SK-N-SH (cell line): ENCODE results near the gene DOCK8. TPM values are rescaled to one million over a fixed set of nuclear protein-coding genes. Genes with fewer than 3 reads are reported as not detected.

ENCODE experiments used
- CTCF ChIA-PET: fragments of 300-600, 350-600 bp; formaldehyde crosslinking; extraction: SDS; loops from one replicate; lab custom pipeline; 2021; lab: Yijun Ruan, JAX
- POLR2A ChIA-PET: fragments of 350-600 bp; sonication (Branson Sonifier 250); formaldehyde crosslinking; extraction: SDS; loops from one replicate; lab custom pipeline; 2020; ENCODE audit warnings: antibody characterized with exemption, inconsistent platforms; lab: Yijun Ruan, JAX
- DNase-seq: peaks from one replicate; pipeline ENCODE4 v3.0.0; 2012
- H2AFZ ChIP-seq: fragments of 200-600 bp; sonication (generic); 2 replicates; pipeline ENCODE4 v1.8.1; 2016; ENCODE audit warnings: antibody characterized with exemption, mild to moderate bottlenecking, low read depth
- H3F3A ChIP-seq: fragments of 200-600 bp; sonication (generic); replicated peaks from 2 replicates; pipeline ENCODE3; 2016; ENCODE audit warnings: antibody characterized with exemption, mild to moderate bottlenecking; ENCODE audit not compliant: insufficient read depth
- H3K27ac ChIP-seq, 2 experiments: fragments of 200-500 bp in 1 of 2; fragments of 200-600 bp in 1 of 2; sonication (Bioruptor generic) in 1 of 2; sonication (generic), shearing (Covaris generic) in 1 of 2; 2 replicates each; pipeline versions ENCODE4 v1.5.1 to v1.6.1; 2014 to 2016; ENCODE audit warnings: low read depth in 2 of 2, inconsistent platforms in 1 of 2, low read length in 1 of 2, mild to moderate bottlenecking in 1 of 2, mixed read lengths in 1 of 2
- H3K27me3 ChIP-seq: fragments of 200-600 bp; sonication (generic), shearing (Covaris generic); 2 replicates; pipeline ENCODE4 v1.6.1; 2016; ENCODE audit warnings: mixed run types; ENCODE audit not compliant: insufficient read depth
- H3K36me3 ChIP-seq, 2 experiments: fragments of 200-500 bp in 1 of 2; fragments of 200-600 bp in 1 of 2; sonication (Bioruptor generic) in 1 of 2; sonication (generic) in 1 of 2; replicated peaks in 1 of 2; 2 replicates each; pipeline versions ENCODE3 to v1.5.1; 2014 to 2016; ENCODE audit warnings: low read length in 1 of 2, mild to moderate bottlenecking in 1 of 2; ENCODE audit not compliant: insufficient read depth in 2 of 2, control insufficient read depth in 1 of 2
- H3K4me1 ChIP-seq, 2 experiments: fragments of 200-500 bp in 1 of 2; fragments of 200-600 bp in 1 of 2; sonication (Bioruptor generic) in 1 of 2; sonication (generic), shearing (Covaris generic) in 1 of 2; 2 replicates each; pipeline versions ENCODE4 v1.5.1 to v1.6.1; 2014 to 2016; ENCODE audit warnings: low read depth in 1 of 2, low read length in 1 of 2, mixed run types in 1 of 2; ENCODE audit not compliant: insufficient read depth in 2 of 2, control insufficient read depth in 1 of 2
- H3K4me2 ChIP-seq: fragments of 200-600 bp; sonication (generic), shearing (Covaris generic); 2 replicates; pipeline ENCODE4 v1.6.1; 2017; ENCODE audit warnings: mixed run types
- H3K4me3 ChIP-seq, 2 experiments: fragments of 200-500 bp in 1 of 2; fragments of 200-600 bp in 1 of 2; sonication (Bioruptor generic) in 1 of 2; sonication (generic), shearing (Covaris generic) in 1 of 2; 2 replicates each; pipeline versions ENCODE4 v1.5.1 to v1.8.1; 2014 to 2016; ENCODE audit warnings: low read depth in 2 of 2, inconsistent platforms in 1 of 2, low read length in 1 of 2, mild to moderate bottlenecking in 1 of 2, mixed read lengths in 1 of 2, moderate library complexity in 1 of 2
- H3K79me2 ChIP-seq: fragments of 200-600 bp; sonication (generic); 2 replicates; pipeline ENCODE4 v1.8.1; 2017; ENCODE audit warnings: mild to moderate bottlenecking; ENCODE audit not compliant: insufficient read depth
- H3K9ac ChIP-seq: fragments of 200-600 bp; sonication (generic); 2 replicates; pipeline ENCODE4 v1.6.1; 2017; ENCODE audit warnings: mixed run types
- H3K9me2 ChIP-seq: fragments of 200-600 bp; sonication (generic); 2 replicates; pipeline ENCODE4 v1.6.1; 2017; ENCODE audit warnings: mixed run types
- H3K9me3 ChIP-seq: fragments of 200-600 bp; sonication (generic); 2 replicates; pipeline ENCODE4 v1.6.1; 2017; ENCODE audit warnings: mixed run types, mild to moderate bottlenecking, moderate library complexity
- H4K20me1 ChIP-seq: fragments of 200-600 bp; sonication (generic); 2 replicates; pipeline ENCODE4 v1.6.1; 2017; ENCODE audit warnings: mild to moderate bottlenecking, mixed run types; ENCODE audit not compliant: insufficient read depth
- CHD2 ChIP-seq: fragments of 150-350 bp; IDR thresholded peaks from 2 replicates; pipeline ENCODE4 v1.6.1; 2018; ENCODE audit warnings: low read length; ENCODE audit not compliant: partially characterized antibody
- EZH2phosphoT487 ChIP-seq: fragments of 200-600 bp; sonication (generic); IDR thresholded peaks from 2 replicates; pipeline ENCODE4 v1.6.1; 2017; ENCODE audit warnings: low read depth, mixed run types, mild to moderate bottlenecking, antibody characterized with exemption, moderate library complexity, borderline replicate concordance
- FOSL2 ChIP-seq: IDR thresholded peaks from 2 replicates; pipeline ENCODE4 v1.4.0; 2012; ENCODE audit warnings: low read depth, mild to moderate bottlenecking, moderate library complexity, borderline replicate concordance
- FOXJ3 ChIP-seq: sonication (generic); formaldehyde crosslinking; IDR thresholded peaks from 2 replicates; pipeline ENCODE4 v1.5.1; 2020; ENCODE audit warnings: mild to moderate bottlenecking, missing genetic modification reagents
- GATA2 ChIP-seq: sonication (generic); formaldehyde crosslinking; IDR thresholded peaks from 2 replicates; pipeline ENCODE4 v1.5.0; 2020; ENCODE audit warnings: mild to moderate bottlenecking, missing genetic modification reagents
- JUND ChIP-seq: IDR thresholded peaks from 2 replicates; pipeline ENCODE4 v1.4.0; 2012
- MEF2A ChIP-seq: IDR thresholded peaks from 2 replicates; pipeline ENCODE4 v1.4.0; 2012; ENCODE audit warnings: low read depth, borderline replicate concordance
- MXI1 ChIP-seq: IDR thresholded peaks from 2 replicates; pipeline ENCODE4 v1.6.1; 2012; ENCODE audit warnings: mild to moderate bottlenecking, low read depth, low read length, improper control_type of control experiment
- NRF1 ChIP-seq: IDR thresholded peaks from 2 replicates; pipeline ENCODE4 v1.6.1; 2012; ENCODE audit warnings: low read depth, mild to moderate bottlenecking, low read length
- POLR2AphosphoS5 ChIP-seq: IDR thresholded peaks from 2 replicates; pipeline ENCODE4 v1.6.1; 2012; ENCODE audit warnings: low read depth, low read length
- RAD21 ChIP-seq: IDR thresholded peaks from 2 replicates; pipeline ENCODE4 v1.6.1; 2012; ENCODE audit warnings: mild to moderate bottlenecking, low read length
- RCOR1 ChIP-seq: fragments of 150-350 bp; IDR thresholded peaks from 2 replicates; pipeline ENCODE4 v1.6.1; 2017; ENCODE audit warnings: antibody characterized with exemption, low read length
- RFX5 ChIP-seq: IDR thresholded peaks from 2 replicates; pipeline ENCODE4 v1.6.1; 2012; ENCODE audit warnings: mild to moderate bottlenecking, improper control_type of control experiment, low read length
- TAF1 ChIP-seq: IDR thresholded peaks from 2 replicates; pipeline ENCODE4 v1.6.1; 2012; ENCODE audit warnings: low read depth, mild to moderate bottlenecking, low read length, moderate library complexity, borderline replicate concordance
- TEAD4 ChIP-seq: IDR thresholded peaks from 2 replicates; pipeline ENCODE4 v1.4.0; 2012; ENCODE audit warnings: mild to moderate bottlenecking, borderline replicate concordance; ENCODE audit not compliant: insufficient read depth
- YY1 ChIP-seq: IDR thresholded peaks from 2 replicates; pipeline ENCODE4 v1.4.0; 2012; ENCODE audit warnings: low read depth, mild to moderate bottlenecking
- WGBS: methylation state at CpG from one replicate; pipeline ENCODE4 v1.1.6; 2017; ENCODE audit warnings: low lambda C conversion rate; 5-methylcytosine and 5-hydroxymethylcytosine counted together
- polyA plus RNA-seq, 3 experiments: library from polyadenylated mRNA; depleted of rRNA; stranded (reverse); fragments of >200 nt; gene quantifications; 2 replicates each; pipeline ENCODE4 v1.2.3, GENCODE V29; 2012
- TF ChIP-seq, protein P1 (sequence below): fragments of 200-600 bp; sonication (generic); IDR thresholded peaks from 2 replicates; pipeline ENCODE4 v1.6.1; 2017; ENCODE audit warnings: antibody characterized with exemption, mild to moderate bottlenecking, moderate library complexity
- TF ChIP-seq, protein P2 (sequence below): IDR thresholded peaks from 2 replicates; pipeline ENCODE4 v1.4.0; 2012; ENCODE audit warnings: low read depth
- TF ChIP-seq, protein P3 (sequence below): IDR thresholded peaks from 2 replicates; pipeline ENCODE4 v1.4.0; 2012; ENCODE audit warnings: low read depth, borderline replicate concordance
- TF ChIP-seq, protein P4 (sequence below): IDR thresholded peaks from 2 replicates; pipeline ENCODE4 v1.6.1; 2012; ENCODE audit warnings: mild to moderate bottlenecking, low read depth, low read length, moderate library complexity

Gene DOCK8
- polyA plus RNA-seq, 1 of the 3 experiments (the other 2 are of a cell fraction) = not detected

DNA sequence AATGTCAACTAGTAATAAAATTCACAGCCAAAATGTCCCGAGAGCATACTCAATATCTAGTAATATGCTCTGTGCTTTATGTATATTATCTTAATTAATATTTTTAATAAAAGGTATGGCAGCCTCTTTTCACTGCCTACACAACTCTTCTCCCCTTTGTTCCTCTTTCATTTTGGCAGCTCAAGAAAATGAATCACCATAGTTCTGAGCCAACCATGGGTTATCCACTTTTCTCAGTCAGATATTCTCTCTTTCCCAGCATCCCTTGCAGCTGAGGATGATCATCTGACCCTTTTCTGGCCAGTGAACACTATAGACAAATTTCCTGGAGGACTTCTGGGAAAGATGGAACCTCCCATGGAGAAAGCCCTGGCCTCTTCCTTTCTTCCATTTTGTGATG is 8.2 kb upstream of the DOCK8 start:
- no peaks in the 10 kb centered on the region for H3K79me2 ChIP-seq
- H3K4me1 ChIP-seq = no peaks in the 10 kb centered on the region
- H3K9me2 ChIP-seq = no peaks in the 10 kb centered on the region
- no peak overlapping the region for H2AFZ ChIP-seq
- no peak for DNase-seq
- H3K4me3 ChIP-seq = no peak overlapping the region
- H3K4me2 ChIP-seq = no peak overlapping the region
- no peaks in the 10 kb centered on the region for H3F3A ChIP-seq
- H3K9ac ChIP-seq = no peak overlapping the region
- H4K20me1 ChIP-seq = no peaks in the 10 kb centered on the region
- no peaks in the 10 kb centered on the region for H3K36me3 ChIP-seq
- 0% methylated on average over 1 of the region's 1 CpG for WGBS
- no peaks in the 10 kb centered on the region for H3K9me3 ChIP-seq
- no peak overlapping the region for H3K27ac ChIP-seq
- CTCF ChIA-PET = no interaction called here
- TF ChIP-seq POLR2AphosphoS5 = no peak
- no peak for TF ChIP-seq GATA2 (CRISPR knock-in tag)
- TF ChIP-seq RFX5 = no peak
- no peak for TF ChIP-seq TEAD4
- TF ChIP-seq, protein P1, sequence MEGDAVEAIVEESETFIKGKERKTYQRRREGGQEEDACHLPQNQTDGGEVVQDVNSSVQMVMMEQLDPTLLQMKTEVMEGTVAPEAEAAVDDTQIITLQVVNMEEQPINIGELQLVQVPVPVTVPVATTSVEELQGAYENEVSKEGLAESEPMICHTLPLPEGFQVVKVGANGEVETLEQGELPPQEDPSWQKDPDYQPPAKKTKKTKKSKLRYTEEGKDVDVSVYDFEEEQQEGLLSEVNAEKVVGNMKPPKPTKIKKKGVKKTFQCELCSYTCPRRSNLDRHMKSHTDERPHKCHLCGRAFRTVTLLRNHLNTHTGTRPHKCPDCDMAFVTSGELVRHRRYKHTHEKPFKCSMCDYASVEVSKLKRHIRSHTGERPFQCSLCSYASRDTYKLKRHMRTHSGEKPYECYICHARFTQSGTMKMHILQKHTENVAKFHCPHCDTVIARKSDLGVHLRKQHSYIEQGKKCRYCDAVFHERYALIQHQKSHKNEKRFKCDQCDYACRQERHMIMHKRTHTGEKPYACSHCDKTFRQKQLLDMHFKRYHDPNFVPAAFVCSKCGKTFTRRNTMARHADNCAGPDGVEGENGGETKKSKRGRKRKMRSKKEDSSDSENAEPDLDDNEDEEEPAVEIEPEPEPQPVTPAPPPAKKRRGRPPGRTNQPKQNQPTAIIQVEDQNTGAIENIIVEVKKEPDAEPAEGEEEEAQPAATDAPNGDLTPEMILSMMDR = no peak
- no peak for TF ChIP-seq MEF2A
- TF ChIP-seq, protein P2, sequence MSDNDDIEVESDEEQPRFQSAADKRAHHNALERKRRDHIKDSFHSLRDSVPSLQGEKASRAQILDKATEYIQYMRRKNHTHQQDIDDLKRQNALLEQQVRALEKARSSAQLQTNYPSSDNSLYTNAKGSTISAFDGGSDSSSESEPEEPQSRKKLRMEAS = no peak
- TF ChIP-seq RAD21 = no peak
- no peak for TF ChIP-seq CHD2
- no peak for TF ChIP-seq JUND
- TF ChIP-seq, protein P3, sequence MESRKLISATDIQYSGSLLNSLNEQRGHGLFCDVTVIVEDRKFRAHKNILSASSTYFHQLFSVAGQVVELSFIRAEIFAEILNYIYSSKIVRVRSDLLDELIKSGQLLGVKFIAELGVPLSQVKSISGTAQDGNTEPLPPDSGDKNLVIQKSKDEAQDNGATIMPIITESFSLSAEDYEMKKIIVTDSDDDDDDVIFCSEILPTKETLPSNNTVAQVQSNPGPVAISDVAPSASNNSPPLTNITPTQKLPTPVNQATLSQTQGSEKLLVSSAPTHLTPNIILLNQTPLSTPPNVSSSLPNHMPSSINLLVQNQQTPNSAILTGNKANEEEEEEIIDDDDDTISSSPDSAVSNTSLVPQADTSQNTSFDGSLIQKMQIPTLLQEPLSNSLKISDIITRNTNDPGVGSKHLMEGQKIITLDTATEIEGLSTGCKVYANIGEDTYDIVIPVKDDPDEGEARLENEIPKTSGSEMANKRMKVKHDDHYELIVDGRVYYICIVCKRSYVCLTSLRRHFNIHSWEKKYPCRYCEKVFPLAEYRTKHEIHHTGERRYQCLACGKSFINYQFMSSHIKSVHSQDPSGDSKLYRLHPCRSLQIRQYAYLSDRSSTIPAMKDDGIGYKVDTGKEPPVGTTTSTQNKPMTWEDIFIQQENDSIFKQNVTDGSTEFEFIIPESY = no peak
- TF ChIP-seq RCOR1 = no peak
- TF ChIP-seq TAF1 = no peak
- no peak for TF ChIP-seq NRF1
- TF ChIP-seq FOSL2 = no peak
- no peak for TF ChIP-seq YY1
- TF ChIP-seq EZH2phosphoT487 = no peak
- no peak for TF ChIP-seq FOXJ3 (CRISPR knock-in tag)
- no peak for TF ChIP-seq MXI1
- TF ChIP-seq, protein P4, sequence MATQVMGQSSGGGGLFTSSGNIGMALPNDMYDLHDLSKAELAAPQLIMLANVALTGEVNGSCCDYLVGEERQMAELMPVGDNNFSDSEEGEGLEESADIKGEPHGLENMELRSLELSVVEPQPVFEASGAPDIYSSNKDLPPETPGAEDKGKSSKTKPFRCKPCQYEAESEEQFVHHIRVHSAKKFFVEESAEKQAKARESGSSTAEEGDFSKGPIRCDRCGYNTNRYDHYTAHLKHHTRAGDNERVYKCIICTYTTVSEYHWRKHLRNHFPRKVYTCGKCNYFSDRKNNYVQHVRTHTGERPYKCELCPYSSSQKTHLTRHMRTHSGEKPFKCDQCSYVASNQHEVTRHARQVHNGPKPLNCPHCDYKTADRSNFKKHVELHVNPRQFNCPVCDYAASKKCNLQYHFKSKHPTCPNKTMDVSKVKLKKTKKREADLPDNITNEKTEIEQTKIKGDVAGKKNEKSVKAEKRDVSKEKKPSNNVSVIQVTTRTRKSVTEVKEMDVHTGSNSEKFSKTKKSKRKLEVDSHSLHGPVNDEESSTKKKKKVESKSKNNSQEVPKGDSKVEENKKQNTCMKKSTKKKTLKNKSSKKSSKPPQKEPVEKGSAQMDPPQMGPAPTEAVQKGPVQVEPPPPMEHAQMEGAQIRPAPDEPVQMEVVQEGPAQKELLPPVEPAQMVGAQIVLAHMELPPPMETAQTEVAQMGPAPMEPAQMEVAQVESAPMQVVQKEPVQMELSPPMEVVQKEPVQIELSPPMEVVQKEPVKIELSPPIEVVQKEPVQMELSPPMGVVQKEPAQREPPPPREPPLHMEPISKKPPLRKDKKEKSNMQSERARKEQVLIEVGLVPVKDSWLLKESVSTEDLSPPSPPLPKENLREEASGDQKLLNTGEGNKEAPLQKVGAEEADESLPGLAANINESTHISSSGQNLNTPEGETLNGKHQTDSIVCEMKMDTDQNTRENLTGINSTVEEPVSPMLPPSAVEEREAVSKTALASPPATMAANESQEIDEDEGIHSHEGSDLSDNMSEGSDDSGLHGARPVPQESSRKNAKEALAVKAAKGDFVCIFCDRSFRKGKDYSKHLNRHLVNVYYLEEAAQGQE = no peak
- TF ChIP-seq, all 33 proteins: peak for 0
- POLR2A ChIA-PET = no interaction called here
- peaks cover 11% of the 10 kb centered on the region; the same call in 1 of the 2 replicates for H3K27me3 ChIP-seq
